GM12891 (cell line): ENCODE data around the gene TMCO4.

Experiments used
- POLR2A ChIP-seq: IDR thresholded peaks from 2 replicates; pipeline ENCODE4 v1.6.1; 2011; ENCODE audit warnings: low read depth, low read length, control low read depth
- POLR2AphosphoS5 ChIP-seq: IDR thresholded peaks from 2 replicates; pipeline ENCODE4 v1.6.1; 2011; ENCODE audit warnings: low read depth, low read length, control low read depth
- TAF1 ChIP-seq: IDR thresholded peaks from 2 replicates; pipeline ENCODE4 v1.6.1; 2011; ENCODE audit warnings: low read depth, low read length, control low read depth

DNA sequence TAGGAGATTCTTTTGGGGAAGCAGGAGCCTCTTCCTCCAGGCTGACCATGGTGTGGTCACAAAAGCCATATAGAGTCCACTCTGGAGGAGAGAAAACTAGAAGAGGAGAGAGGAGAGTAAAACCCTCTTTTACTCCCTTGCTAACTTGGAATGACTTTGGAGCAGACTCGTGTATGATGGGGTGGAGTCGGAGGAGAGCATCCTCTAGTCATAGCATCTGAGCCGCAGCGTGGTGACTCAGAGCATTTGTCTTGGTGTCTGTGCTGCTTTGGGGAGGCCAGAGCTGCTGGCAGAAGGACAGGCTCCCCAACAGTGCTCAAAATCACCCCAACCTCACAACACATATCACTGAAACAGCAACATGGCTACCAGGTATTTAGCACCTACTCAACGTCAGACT is 123.9 kb downstream of the TMCO4 start:
- TF ChIP-seq POLR2AphosphoS5, result no peak
- TF ChIP-seq TAF1, result no peak
- TF ChIP-seq POLR2A, result no peak
